ENCODE results near the gene LIF. TPM values are rescaled to one million over a fixed set of nuclear protein-coding genes. Genes with fewer than 3 reads are reported as not detected.

The LIF gene
- polyA plus RNA-seq, 1 donor = 0.90 TPM

Other genes with a start within 250 kb of the LIF start
- gene HORMAD2, start 166.3 kb downstream of the LIF start, polyA plus RNA-seq (ENCODE audit: insufficient read length) = not detected
- gene OSM, start 20.1 kb upstream of the LIF start, polyA plus RNA-seq (ENCODE audit: insufficient read length) = 0.17 TPM
- 5.4 TPM for gene CASTOR1, start 42.7 kb upstream of the LIF start, polyA plus RNA-seq (ENCODE audit: insufficient read length)
- 8.1 TPM for gene TBC1D10A, start 80.2 kb upstream of the LIF start, polyA plus RNA-seq (ENCODE audit: insufficient read length)
- gene SF3A1, start 110.1 kb upstream of the LIF start, polyA plus RNA-seq (ENCODE audit: insufficient read length) = 100 TPM
- gene CCDC157, start 110.2 kb upstream of the LIF start, polyA plus RNA-seq (ENCODE audit: insufficient read length) = 1.7 TPM
- gene RNF215, start 140.7 kb upstream of the LIF start, polyA plus RNA-seq (ENCODE audit: insufficient read length) = 11.5 TPM
- 2.0 TPM for gene SEC14L2, start 150.3 kb upstream of the LIF start, polyA plus RNA-seq (ENCODE audit: insufficient read length)
- 6.9 TPM for gene MTFP1, start 179.0 kb upstream of the LIF start, polyA plus RNA-seq (ENCODE audit: insufficient read length)
- not detected for gene SEC14L3, start 225.3 kb upstream of the LIF start, polyA plus RNA-seq (ENCODE audit: insufficient read length)